Measurements from ENCODE around the gene STIM2. TPM values are rescaled to one million over a fixed set of nuclear protein-coding genes. Genes with fewer than 3 reads are reported as not detected.

Gene STIM2
- polyA plus RNA-seq, 3 donors, result 8.6 to 16.5 (median 8.8) TPM

DNA sequence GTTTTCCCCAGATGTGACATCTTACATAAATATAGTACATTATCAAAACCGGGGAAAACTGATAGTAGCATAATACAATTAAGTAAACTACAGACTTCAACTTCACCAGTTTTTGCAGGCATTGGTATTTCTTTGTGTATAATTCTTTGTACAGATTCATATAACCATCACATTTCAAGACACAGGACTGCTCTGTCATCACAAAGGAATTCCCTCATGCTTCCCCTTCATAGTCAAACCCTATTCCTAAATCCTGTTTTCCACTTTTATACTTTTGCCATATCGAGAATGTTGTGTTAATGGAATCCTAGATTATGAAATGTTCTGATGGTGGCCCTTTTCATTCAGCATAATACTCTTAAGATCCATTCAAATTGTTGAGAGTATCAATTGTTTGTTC is 36.0 kb downstream of the STIM2 start:
- H3K4me1 Mint-ChIP-seq, result peaks cover 15% of the 10 kb centered on the region

DNA sequence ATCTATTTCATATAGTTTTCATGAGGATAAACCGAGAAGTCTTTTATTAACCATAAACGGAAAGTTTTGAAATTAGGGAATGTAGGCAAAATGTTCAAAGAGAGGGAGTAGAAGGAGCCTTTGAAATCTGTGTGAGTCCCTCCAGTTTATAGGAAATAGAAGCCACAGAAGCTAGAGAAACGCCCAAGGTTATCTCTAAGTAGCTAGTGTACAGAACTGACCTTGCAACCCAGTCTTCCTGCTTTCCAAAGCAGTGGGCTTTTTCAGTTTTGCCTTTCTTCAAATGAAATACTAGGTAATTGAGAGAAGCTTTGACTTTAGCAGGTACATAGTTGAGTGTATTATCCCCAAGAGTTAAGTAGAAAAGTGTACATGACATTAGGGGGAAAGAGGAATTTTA is 39.4 kb downstream of the STIM2 start:
- no peaks in the 10 kb centered on the region for H3K36me3 ChIP-seq (replicated peaks in 1 of 2; ENCODE audit: control insufficient read depth in 1 of 2, insufficient read depth in 2 of 2, low read length in 2 of 2)
- no peaks in the 10 kb centered on the region for H3K9me3 ChIP-seq (replicated peaks in 1 of 2; ENCODE audit: control insufficient read depth in 1 of 2, insufficient read depth in 1 of 2, low read length in 2 of 2)
- TF ChIP-seq CTCF (IDR thresholded peaks at IDR 0.05), result no peak
- H3K36me3 Mint-ChIP-seq, result peaks cover 0 to 4% of the 10 kb centered on the region in 2 donors
- no peaks in the 10 kb centered on the region for H3K9me3 Mint-ChIP-seq
- H2AFZ ChIP-seq (ENCODE audit: insufficient read depth, low read depth, low read length, poor library complexity, severe bottlenecking), result no peak overlapping the region
- H3K27ac ChIP-seq (ENCODE audit: low read depth in 1 of 2, low read length in 2 of 2), result no peak overlapping the region
- peaks cover 20% of the 10 kb centered on the region for H4K20me1 ChIP-seq (ENCODE audit: insufficient read depth, low read length)
- H3K4me1 Mint-ChIP-seq, result peaks cover 24% of the 10 kb centered on the region
- no peaks in the 10 kb centered on the region for H3K27me3 Mint-ChIP-seq (ENCODE audit: low read depth in 3 of 3)
- no CpG with 5 or more reads among the region's 3 CpGs for WGBS (ENCODE audit: insufficient coverage)
- no peaks in the 10 kb centered on the region for H3K27me3 ChIP-seq (ENCODE audit: control insufficient read depth in 2 of 2, insufficient read depth in 2 of 2, low read length in 2 of 2)
- no peak for DNase-seq
- no peak overlapping the region for H3K4me3 ChIP-seq (replicated peaks in 1 of 3; ENCODE audit: low read depth in 2 of 3, low read length in 3 of 3)
- H3K4me2 ChIP-seq (replicated peaks; ENCODE audit: extremely low read depth, low read length, poor library complexity, severe bottlenecking), result no peak overlapping the region
- peaks cover 12% of the 10 kb centered on the region in 2 donors for H3K4me1 ChIP-seq (ENCODE audit: control insufficient read depth in 1 of 2, insufficient read depth in 2 of 2, low read length in 2 of 2)
- intact Hi-C loops (cut with micrococcal nuclease), result no loop called here
- peak overlapping the region in 1 of 7 donors; percentile 24 for H3K27ac Mint-ChIP-seq
- no peak overlapping the region for H3K4me3 Mint-ChIP-seq
- no peak overlapping the region for H3K9ac ChIP-seq (ENCODE audit: insufficient read depth, low read length, poor library complexity, severe bottlenecking)
- peaks cover 18% of the 10 kb centered on the region for H3K79me2 ChIP-seq (ENCODE audit: insufficient read depth, low read length)

More for the DNA sequence above, 36.0 kb downstream of the STIM2 start:
- H3K27ac ChIP-seq (ENCODE audit: low read depth in 1 of 2, low read length in 2 of 2), result no peak overlapping the region
- H3K4me1 ChIP-seq (ENCODE audit: control insufficient read depth in 1 of 2, insufficient read depth in 2 of 2, low read length in 2 of 2), result peaks cover 0 to 4% of the 10 kb centered on the region in 2 donors
- no peaks in the 10 kb centered on the region for H3K27me3 ChIP-seq (ENCODE audit: control insufficient read depth in 2 of 2, insufficient read depth in 2 of 2, low read length in 2 of 2)
- no peak overlapping the region for H2AFZ ChIP-seq (ENCODE audit: insufficient read depth, low read depth, low read length, poor library complexity, severe bottlenecking)
- WGBS (ENCODE audit: insufficient coverage), result no CpG with 5 or more reads among the region's 2 CpGs
- H3K36me3 ChIP-seq (replicated peaks in 1 of 2; ENCODE audit: control insufficient read depth in 1 of 2, insufficient read depth in 2 of 2, low read length in 2 of 2), result no peaks in the 10 kb centered on the region
- Mint-ChIP-seq H3K27ac (peak overlapping the region in 1 of 7 donors; percentile 51), H3K9me3 (peaks cover 0 to 3% (median 1%) of the 10 kb centered on the region in 7 donors), H3K4me3 (no peak overlapping the region), H3K27me3 (ENCODE audit: low read depth in 3 of 3) (no peaks in the 10 kb centered on the region), H3K36me3 (peaks cover 0 to under 1% of the 10 kb centered on the region in 2 donors)
- H3K9me3 ChIP-seq (replicated peaks in 1 of 2; ENCODE audit: control insufficient read depth in 1 of 2, insufficient read depth in 1 of 2, low read length in 2 of 2), result no peaks in the 10 kb centered on the region
- intact Hi-C loops (cut with micrococcal nuclease), result no loop called here
- no peak overlapping the region for H3K9ac ChIP-seq (ENCODE audit: insufficient read depth, low read length, poor library complexity, severe bottlenecking)
- no peak for TF ChIP-seq CTCF (IDR thresholded peaks at IDR 0.05)
- no peak for DNase-seq
- no peak overlapping the region for H3K4me3 ChIP-seq (replicated peaks in 1 of 3; ENCODE audit: low read depth in 2 of 3, low read length in 3 of 3)
- H4K20me1 ChIP-seq (ENCODE audit: insufficient read depth, low read length), result peaks cover 24% of the 10 kb centered on the region
- peaks cover 11% of the 10 kb centered on the region for H3K79me2 ChIP-seq (ENCODE audit: insufficient read depth, low read length)
- no peak overlapping the region for H3K4me2 ChIP-seq (replicated peaks; ENCODE audit: extremely low read depth, low read length, poor library complexity, severe bottlenecking)
